Breast epithelium (tissue), 4 donors: ENCODE data around the gene TC2N. TPM values are rescaled to one million over a fixed set of nuclear protein-coding genes. Genes with fewer than 3 reads are reported as not detected.

ENCODE experiments used
- DNase-seq, 2 donors: peaks; one replicate each; pipeline ENCODE4 v3.0.0-alpha.2; 2019; ENCODE audit warnings: low spot score in 2 of 2
- H3K27ac ChIP-seq, 2 donors: fragments of 200-600 bp; sonication (generic) in 1 of 2; one replicate each; pipeline ENCODE4 v1.5.1; 2016 to 2019; ENCODE audit warnings: mild to moderate bottlenecking in 1 of 2
- H3K27me3 ChIP-seq, 2 donors: fragments of 200-600 bp; sonication (generic) in 1 of 2; one replicate each; pipeline versions ENCODE4 v1.5.1 to v1.6.0; 2017 to 2019; ENCODE audit warnings: control low read depth in 1 of 2, mild to moderate bottlenecking in 1 of 2
- H3K36me3 ChIP-seq: fragments of 200-600 bp; one replicate; pipeline ENCODE4 v1.5.1; 2019
- H3K4me1 ChIP-seq, 2 donors: fragments of 200-600 bp; sonication (generic); one replicate each; pipeline ENCODE4 v1.5.1; 2016 to 2019; ENCODE audit warnings: control low read depth in 1 of 2
- H3K4me3 ChIP-seq, 3 donors: fragments of 200-600 bp; sonication (generic); 1 replicate in 2 of 3; 2 replicates in 1 of 3; pipeline ENCODE4 v1.5.1; 2016 to 2019; ENCODE audit warnings: mild to moderate bottlenecking in 3 of 3, moderate library complexity in 2 of 3
- H3K9me3 ChIP-seq, 2 donors: fragments of 200-600 bp; sonication (generic) in 1 of 2; one replicate each; pipeline ENCODE4 v1.5.1; 2016 to 2019; ENCODE audit warnings: control low read depth in 1 of 2
- POLR2A ChIP-seq: fragments of 450-650 bp; IDR thresholded peaks from one replicate; pipeline ENCODE4 v1.6.1; 2016; ENCODE audit warnings: antibody characterized with exemption, mild to moderate bottlenecking, moderate library complexity
- POLR2AphosphoS5 ChIP-seq, 3 donors: sonication (generic); formaldehyde crosslinking; IDR thresholded peaks; one replicate each; pipeline ENCODE4 v1.6.1; 2017; ENCODE audit warnings: antibody characterized with exemption in 3 of 3
- intact Hi-C: fragments of 100-400 bp; cut with DNase I; formaldehyde crosslinking; loops from one replicate; pipeline ENCODE4 v1.15.1; 2023; ENCODE audit warnings: low total_unique reads
- total RNA-seq, 3 donors: library from RNA; depleted of rRNA; stranded (reverse); fragments of >200 nt; gene quantifications; one replicate each; pipeline ENCODE4 v1.1.0, GENCODE V29; 2016
- TF ChIP-seq, protein P1 (sequence below), 3 donors: fragments of 450-650 bp; IDR thresholded peaks; one replicate each; pipeline ENCODE4 v1.5.1; 2016 to 2017; ENCODE audit warnings: antibody characterized with exemption in 3 of 3, mild to moderate bottlenecking in 3 of 3, moderate library complexity in 3 of 3

The TC2N gene
- 100 to 1,000 TPM in 2 of 3 donors, 10 to 100 TPM in 1; 36.6 to 169 (median 166) TPM for total RNA-seq

DNA sequence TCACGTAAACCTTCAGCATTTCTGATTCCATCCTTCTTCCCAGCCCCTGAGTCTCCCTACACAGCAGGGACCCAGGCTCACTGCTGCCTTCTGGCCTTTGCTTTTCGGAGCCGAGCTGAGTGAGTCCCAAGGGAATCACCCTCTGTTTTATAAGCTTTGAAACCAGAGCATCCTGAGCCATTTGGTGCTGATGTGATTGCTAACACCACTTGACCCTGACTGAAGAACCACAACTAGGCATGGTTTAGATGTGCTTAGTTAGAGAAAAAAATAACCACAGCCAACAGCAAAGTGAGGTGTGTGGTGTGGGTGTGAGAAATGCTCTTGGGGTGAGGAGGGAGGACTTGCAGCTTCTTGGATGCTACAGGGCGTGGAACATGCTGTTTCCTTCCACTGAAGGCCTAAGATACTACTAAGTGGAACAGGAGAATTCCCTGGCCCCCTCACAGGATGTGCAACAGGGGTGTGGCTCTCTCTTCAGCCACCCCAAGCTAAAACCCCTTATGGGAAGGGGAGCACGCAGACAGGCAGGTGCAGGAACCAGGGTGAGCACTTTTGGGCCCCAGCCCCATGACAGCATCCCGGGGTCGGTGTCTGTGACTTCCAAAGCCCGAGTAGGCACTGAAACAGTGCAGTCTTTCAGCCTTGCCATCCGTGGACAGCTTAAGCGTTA is at the start of gene TC2N:
Gene TC2N (minus strand): TSS at position 221 of the 673 bp plus-strand sequence. CDS start 53,767 bp downstream, outside the sequence.
- DNase-seq: no peak
- Histone ChIP-seq H3K4me1 (peaks cover 0 to 18% of the 10 kb centered on the region in 2 donors), H3K9me3 (no peaks in the 10 kb centered on the region), H3K4me3 (peak within 1 kb of the TSS in 1 of 3 donors; percentile 16), H3K27me3 (no peaks in the 10 kb centered on the region), H3K27ac (peak within 1 kb of the TSS; percentile 53 to 64), H3K36me3 (no peaks in the 10 kb centered on the region)
- TF ChIP-seq POLR2A (no peak), POLR2AphosphoS5 (IDR thresholded peaks at IDR 0.05) (no peak)
- TF ChIP-seq, protein P1, sequence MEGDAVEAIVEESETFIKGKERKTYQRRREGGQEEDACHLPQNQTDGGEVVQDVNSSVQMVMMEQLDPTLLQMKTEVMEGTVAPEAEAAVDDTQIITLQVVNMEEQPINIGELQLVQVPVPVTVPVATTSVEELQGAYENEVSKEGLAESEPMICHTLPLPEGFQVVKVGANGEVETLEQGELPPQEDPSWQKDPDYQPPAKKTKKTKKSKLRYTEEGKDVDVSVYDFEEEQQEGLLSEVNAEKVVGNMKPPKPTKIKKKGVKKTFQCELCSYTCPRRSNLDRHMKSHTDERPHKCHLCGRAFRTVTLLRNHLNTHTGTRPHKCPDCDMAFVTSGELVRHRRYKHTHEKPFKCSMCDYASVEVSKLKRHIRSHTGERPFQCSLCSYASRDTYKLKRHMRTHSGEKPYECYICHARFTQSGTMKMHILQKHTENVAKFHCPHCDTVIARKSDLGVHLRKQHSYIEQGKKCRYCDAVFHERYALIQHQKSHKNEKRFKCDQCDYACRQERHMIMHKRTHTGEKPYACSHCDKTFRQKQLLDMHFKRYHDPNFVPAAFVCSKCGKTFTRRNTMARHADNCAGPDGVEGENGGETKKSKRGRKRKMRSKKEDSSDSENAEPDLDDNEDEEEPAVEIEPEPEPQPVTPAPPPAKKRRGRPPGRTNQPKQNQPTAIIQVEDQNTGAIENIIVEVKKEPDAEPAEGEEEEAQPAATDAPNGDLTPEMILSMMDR (IDR thresholded peaks at IDR 0.05): no peak
- intact Hi-C loops: no loop called here

DNA sequence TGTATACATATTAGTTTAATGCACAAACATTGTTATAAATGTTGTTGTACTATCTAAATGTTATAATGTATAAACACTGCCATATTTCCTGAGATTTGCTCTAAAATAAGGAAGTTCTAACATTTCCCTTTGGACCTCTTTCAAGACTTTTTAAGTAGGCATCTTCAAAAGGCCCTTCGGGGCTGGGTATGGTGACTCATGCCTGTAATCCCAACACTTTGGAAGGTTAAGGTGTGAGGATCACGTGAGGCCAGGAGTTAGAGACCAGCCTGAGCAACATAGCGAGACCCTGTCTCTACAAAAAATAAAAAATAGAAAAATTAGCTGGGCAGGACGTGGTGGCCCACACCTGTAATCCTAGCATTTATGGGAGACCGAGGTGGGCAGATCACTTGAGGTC is 44.7 kb upstream of the TC2N start:
- no peak for DNase-seq
- Histone ChIP-seq H3K4me3 (no peak overlapping the region), H3K9me3 (no peaks in the 10 kb centered on the region), H3K27me3 (no peaks in the 10 kb centered on the region), H3K36me3 (no peaks in the 10 kb centered on the region), H3K27ac (no peak overlapping the region), H3K4me1 (no peaks in the 10 kb centered on the region)
- TF ChIP-seq, protein P1 (IDR thresholded peaks at IDR 0.05): no peak
- TF ChIP-seq POLR2A (no peak), POLR2AphosphoS5 (IDR thresholded peaks at IDR 0.05) (no peak)
- intact Hi-C loops: no loop called here

DNA sequence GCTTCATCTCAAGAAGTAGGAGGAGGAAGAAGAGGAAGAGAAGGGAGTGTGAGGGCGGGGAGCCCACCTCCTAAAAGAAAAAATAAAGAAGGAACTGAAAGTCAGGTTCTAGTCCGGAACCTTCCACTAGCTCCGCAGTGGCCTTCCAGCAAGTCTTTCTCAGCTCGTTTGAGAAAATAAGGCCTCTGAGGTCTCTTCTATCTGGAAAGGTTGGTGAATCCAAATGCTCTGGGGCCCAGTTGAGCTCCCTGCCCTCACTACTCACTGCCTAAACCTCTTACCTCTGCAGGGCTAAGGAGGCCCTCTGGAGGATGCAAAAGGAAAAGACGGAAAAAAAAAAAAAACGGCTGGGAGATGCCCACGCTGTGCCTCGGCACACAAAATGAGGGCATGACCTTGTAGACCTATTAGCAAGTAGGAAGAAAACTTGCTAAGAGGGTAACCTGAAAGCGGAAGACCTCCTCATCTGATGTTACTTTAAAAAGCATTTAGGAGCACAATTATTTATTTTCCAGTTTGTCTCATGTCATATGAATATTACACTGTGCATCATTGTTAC is 44.2 kb upstream of the TC2N start:
- peak overlapping the region; percentile 25 to 30 for H3K27ac ChIP-seq
- intact Hi-C loops: no loop called here
- DNase-seq: no peak

DNA sequence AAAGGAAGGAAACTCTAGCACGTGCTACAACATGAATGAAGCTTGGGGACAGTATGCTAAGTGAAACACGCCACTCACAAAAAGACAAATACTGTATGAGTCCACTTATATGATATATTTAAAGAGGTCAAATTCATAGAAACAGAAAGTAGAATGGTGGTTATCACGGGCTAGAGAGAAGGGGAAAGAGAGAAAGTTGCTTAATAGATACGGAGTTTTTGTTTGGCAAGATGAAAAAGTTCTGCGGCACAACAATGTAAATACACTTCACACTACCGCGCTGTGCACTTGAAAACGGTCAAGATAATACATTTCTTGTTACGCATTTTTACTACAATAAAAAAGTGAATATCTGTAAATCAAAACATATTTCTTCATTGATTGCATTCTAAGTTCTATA is 42.9 kb upstream of the TC2N start:
- H3K4me1 ChIP-seq: no peaks in the 10 kb centered on the region
- H3K27me3 ChIP-seq: no peaks in the 10 kb centered on the region
- no peaks in the 10 kb centered on the region for H3K9me3 ChIP-seq
- intact Hi-C loops: no loop called here
- H3K36me3 ChIP-seq: no peaks in the 10 kb centered on the region
- TF ChIP-seq POLR2A (no peak), POLR2AphosphoS5 (IDR thresholded peaks at IDR 0.05) (no peak)
- TF ChIP-seq, protein P1 (IDR thresholded peaks at IDR 0.05): no peak
- no peak overlapping the region for H3K4me3 ChIP-seq
- DNase-seq: no peak
- no peak overlapping the region for H3K27ac ChIP-seq

More for the DNA sequence above, 44.2 kb upstream of the TC2N start:
- H3K4me1 ChIP-seq: no peaks in the 10 kb centered on the region
- no peaks in the 10 kb centered on the region for H3K36me3 ChIP-seq
- H3K27me3 ChIP-seq: no peaks in the 10 kb centered on the region
- no peak overlapping the region for H3K4me3 ChIP-seq
- TF ChIP-seq POLR2AphosphoS5 (IDR thresholded peaks at IDR 0.05): no peak
- TF ChIP-seq, protein P1 (IDR thresholded peaks at IDR 0.05): peak in 2 of 3 donors; percentile 44 to 49
- no peaks in the 10 kb centered on the region for H3K9me3 ChIP-seq

DNA sequence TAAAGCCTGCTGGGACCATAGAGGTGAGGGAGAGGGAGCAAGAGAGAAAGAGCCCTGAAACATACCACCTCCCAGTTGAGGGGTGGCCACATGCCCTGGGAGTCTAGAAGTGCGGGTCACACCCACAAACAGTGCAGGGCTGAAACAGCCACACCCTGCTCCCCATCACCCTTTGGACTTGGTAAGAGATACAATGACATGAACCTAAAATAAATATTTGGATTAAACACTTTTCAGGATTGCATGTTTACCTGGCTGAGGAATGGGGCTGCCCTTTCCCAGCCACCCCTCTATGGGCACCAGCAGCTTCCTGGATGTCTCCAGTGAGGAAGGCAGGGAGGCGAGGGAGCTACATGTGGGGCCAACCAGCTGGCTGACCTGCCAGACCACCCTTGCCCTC is 39.0 kb upstream of the TC2N start:
- H3K27ac ChIP-seq: peak overlapping the region in 1 of 2 donors; percentile 50
- no peaks in the 10 kb centered on the region for H3K9me3 ChIP-seq
- H3K4me3 ChIP-seq: no peak overlapping the region
- H3K4me1 ChIP-seq: no peaks in the 10 kb centered on the region
- no peak for DNase-seq
- H3K27me3 ChIP-seq: no peaks in the 10 kb centered on the region
- H3K36me3 ChIP-seq: no peaks in the 10 kb centered on the region
- intact Hi-C loops: no loop called here
- TF ChIP-seq, protein P1 (IDR thresholded peaks at IDR 0.05): no peak
